NCI-H510A (cell line): ENCODE measurements around the gene PRICKLE1.

ENCODE experiments used
- DNase-seq: peaks from one replicate; lab custom pipeline; 2025; lab: John Stamatoyannopoulos, UW

PRICKLE1 gene

GRCh38 chr12:42589465-42590329 lies at the start of gene PRICKLE1:
Gene PRICKLE1 (minus strand): TSS chr12:42589746. CDS start chr12:42472516, 117,230 bp downstream.
- peak; percentile 8 for DNase-seq

- no peak for DNase-seq
These were observed 49.2 kb upstream of the PRICKLE1 start for GRCh38 chr12:42638697-42639096.

- no peak for DNase-seq
These were observed 48.5 kb upstream of the PRICKLE1 start for GRCh38 chr12:42638011-42638410.

- no peak for DNase-seq
These were observed 47.4 kb upstream of the PRICKLE1 start for GRCh38 chr12:42636993-42637392.

- no peak for DNase-seq
These were observed 44.0 kb upstream of the PRICKLE1 start for GRCh38 chr12:42633594-42633993.

- no peak for DNase-seq
These were observed 42.0 kb upstream of the PRICKLE1 start for GRCh38 chr12:42631513-42631912.

- DNase-seq, result no peak
These were observed 40.8 kb upstream of the PRICKLE1 start for GRCh38 chr12:42630314-42630713.

- DNase-seq, result no peak
These were observed 37.6 kb upstream of the PRICKLE1 start for GRCh38 chr12:42627151-42627550.

GRCh38 chr12:42625611-42626010 lies 36.1 kb upstream of the PRICKLE1 start:
- DNase-seq, result no peak

GRCh38 chr12:42617622-42618021 lies 28.1 kb upstream of the PRICKLE1 start:
- DNase-seq, result no peak

- DNase-seq, result no peak
These were observed 25.5 kb upstream of the PRICKLE1 start for GRCh38 chr12:42615006-42615405.

- DNase-seq, result no peak
These were observed 22.7 kb upstream of the PRICKLE1 start for GRCh38 chr12:42612231-42612613.

GRCh38 chr12:42611571-42612230 lies 22.2 kb upstream of the PRICKLE1 start:
- no peak for DNase-seq

GRCh38 chr12:42609605-42610004 lies 20.1 kb upstream of the PRICKLE1 start:
- no peak for DNase-seq

GRCh38 chr12:42608196-42608825 lies 18.8 kb upstream of the PRICKLE1 start:
- DNase-seq, result no peak

- no peak for DNase-seq
These were observed 18.1 kb upstream of the PRICKLE1 start for GRCh38 chr12:42607584-42608058.

- no peak for DNase-seq
These were observed 16.9 kb upstream of the PRICKLE1 start for GRCh38 chr12:42606471-42606870.

GRCh38 chr12:42605685-42606084 lies 16.1 kb upstream of the PRICKLE1 start:
- no peak for DNase-seq

GRCh38 chr12:42603246-42603990 lies 13.9 kb upstream of the PRICKLE1 start:
- no peak for DNase-seq

GRCh38 chr12:42593874-42594273 lies 4.3 kb upstream of the PRICKLE1 start:
- no peak for DNase-seq

GRCh38 chr12:42590330-42590934 lies 886 bp upstream of the PRICKLE1 start:
- DNase-seq, result no peak
